Esophagus muscularis mucosa (tissue), 4 donors: Measurements from ENCODE around the gene UBE2V1.

Experiments
- EP300 ChIP-seq: sonication (generic); formaldehyde crosslinking; IDR thresholded peaks from one replicate; pipeline ENCODE4 v1.6.1; 2017; ENCODE audit warnings: antibody characterized with exemption
- POLR2A ChIP-seq: fragments of 450-650 bp; IDR thresholded peaks from one replicate; pipeline ENCODE4 v1.6.1; 2017; ENCODE audit warnings: antibody characterized with exemption, moderate library complexity, mild to moderate bottlenecking, low read depth
- POLR2AphosphoS5 ChIP-seq, 2 donors: sonication (generic); formaldehyde crosslinking; IDR thresholded peaks; one replicate each; pipeline ENCODE4 v1.6.1; 2017; ENCODE audit warnings: antibody characterized with exemption in 2 of 2
- TF ChIP-seq, protein P1 (sequence below), 3 experiments: fragments of 200-600 bp in 2 of 3; fragments of 450-650 bp in 1 of 3; sonication (generic) in 2 of 3; IDR thresholded peaks; one replicate each; pipeline ENCODE4 v1.5.1; 2017 to 2019; ENCODE audit warnings: antibody characterized with exemption in 3 of 3, mild to moderate bottlenecking in 2 of 3, moderate library complexity in 1 of 3

DNA sequence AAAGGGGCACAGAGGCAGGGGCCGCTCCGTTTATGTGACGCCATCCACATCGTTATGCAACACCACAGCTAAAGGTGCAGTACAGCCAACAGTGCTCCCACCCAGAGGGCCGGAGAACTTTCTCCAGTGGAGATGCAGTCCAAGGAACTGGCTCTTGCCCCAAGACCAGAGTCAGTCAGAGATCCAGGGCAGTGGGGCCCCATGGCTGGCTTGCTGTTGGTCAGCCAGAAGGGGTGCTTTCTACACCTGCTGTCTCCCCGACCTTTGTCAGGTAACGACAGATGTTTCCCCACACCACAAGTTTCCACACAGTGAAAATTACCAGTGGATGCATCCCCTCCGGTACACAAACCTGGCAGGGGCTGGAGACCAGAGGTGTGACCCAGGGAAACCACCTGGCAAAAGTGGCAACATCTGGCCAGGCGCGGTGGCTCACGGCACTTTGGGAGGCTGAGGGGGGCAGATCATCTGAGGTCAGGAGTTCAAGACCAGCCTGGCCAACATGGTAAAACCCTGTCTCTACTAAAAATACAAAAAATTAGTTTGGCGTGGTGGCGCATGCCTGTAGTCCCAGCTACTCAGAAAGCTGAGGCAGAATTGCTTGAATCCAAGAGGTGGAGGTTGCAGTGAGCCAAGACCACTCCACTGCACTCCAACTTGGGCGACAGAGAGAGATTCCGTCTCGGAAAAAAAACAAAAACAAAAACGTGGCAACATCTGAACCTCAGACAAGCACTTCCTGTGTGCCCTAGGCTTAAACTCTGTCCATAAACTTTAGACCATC, 34.9 kb downstream of the UBE2V1 start:
- TF ChIP-seq EP300 (no peak), POLR2A (no peak), POLR2AphosphoS5 (IDR thresholded peaks at IDR 0.05) (no peak)
- TF ChIP-seq, protein P1, sequence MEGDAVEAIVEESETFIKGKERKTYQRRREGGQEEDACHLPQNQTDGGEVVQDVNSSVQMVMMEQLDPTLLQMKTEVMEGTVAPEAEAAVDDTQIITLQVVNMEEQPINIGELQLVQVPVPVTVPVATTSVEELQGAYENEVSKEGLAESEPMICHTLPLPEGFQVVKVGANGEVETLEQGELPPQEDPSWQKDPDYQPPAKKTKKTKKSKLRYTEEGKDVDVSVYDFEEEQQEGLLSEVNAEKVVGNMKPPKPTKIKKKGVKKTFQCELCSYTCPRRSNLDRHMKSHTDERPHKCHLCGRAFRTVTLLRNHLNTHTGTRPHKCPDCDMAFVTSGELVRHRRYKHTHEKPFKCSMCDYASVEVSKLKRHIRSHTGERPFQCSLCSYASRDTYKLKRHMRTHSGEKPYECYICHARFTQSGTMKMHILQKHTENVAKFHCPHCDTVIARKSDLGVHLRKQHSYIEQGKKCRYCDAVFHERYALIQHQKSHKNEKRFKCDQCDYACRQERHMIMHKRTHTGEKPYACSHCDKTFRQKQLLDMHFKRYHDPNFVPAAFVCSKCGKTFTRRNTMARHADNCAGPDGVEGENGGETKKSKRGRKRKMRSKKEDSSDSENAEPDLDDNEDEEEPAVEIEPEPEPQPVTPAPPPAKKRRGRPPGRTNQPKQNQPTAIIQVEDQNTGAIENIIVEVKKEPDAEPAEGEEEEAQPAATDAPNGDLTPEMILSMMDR (IDR thresholded peaks at IDR 0.05), result no peak
